H1 (cell line): Measurements from ENCODE around the gene ACAA1. TPM values are rescaled to one million over a fixed set of nuclear protein-coding genes. Genes with fewer than 3 reads are reported as not detected.

Source experiments
- CTCF ChIA-PET: fragments of 300-600 bp; sonication (Branson Sonifier 250); formaldehyde crosslinking; loops from one replicate; lab custom pipeline; 2021; ENCODE audit not compliant: partially characterized antibody; lab: Charles Lee
- POLR2A ChIA-PET: fragments of 300-600 bp; sonication (Branson Sonifier 250); formaldehyde crosslinking; loops from one replicate; lab custom pipeline; 2021; ENCODE audit warnings: inconsistent platforms; ENCODE audit not compliant: partially characterized antibody; lab: Charles Lee
- DNase-seq, 2 experiments: peaks; one replicate each; pipeline versions ENCODE4 v3.0.0 to v3.0.0-alpha.2; 2010 to 2022; ENCODE audit warnings: low spot score in 2 of 2, low read depth in 1 of 2, mixed read lengths in 1 of 2
- FAIRE-seq: peaks from 2 replicates; lab custom pipeline; 2011; peaks lifted over from hg19 to GRCh38; lab: Jason Lieb, UNC
- H2AFZ ChIP-seq: 2 replicates; pipeline ENCODE4 v1.8.1; 2012; ENCODE audit warnings: low read length, inconsistent platforms
- H2AK5ac ChIP-seq: 2 replicates; pipeline ENCODE4 v1.6.1; 2013; ENCODE audit warnings: low read depth, low read length
- H2BK120ac ChIP-seq: replicated peaks from 2 replicates; pipeline ENCODE3; 2013; ENCODE audit warnings: low read depth, low read length, inconsistent platforms
- H2BK12ac ChIP-seq: 2 replicates; pipeline ENCODE4 v1.6.1; 2013; ENCODE audit warnings: low read depth, low read length
- H2BK15ac ChIP-seq: 2 replicates; pipeline ENCODE4 v1.6.1; 2013; ENCODE audit warnings: low read length
- H2BK20ac ChIP-seq: 2 replicates; pipeline ENCODE4 v1.6.1; 2013; ENCODE audit warnings: low read length
- H2BK5ac ChIP-seq: 2 replicates; pipeline ENCODE4 v1.6.1; 2013; ENCODE audit warnings: low read depth, low read length
- H3K14ac ChIP-seq: 2 replicates; pipeline ENCODE4 v1.6.1; 2013; ENCODE audit warnings: inconsistent platforms; ENCODE audit not compliant: insufficient read length
- H3K18ac ChIP-seq: 2 replicates; pipeline ENCODE4 v1.6.1; 2013; ENCODE audit warnings: low read length; ENCODE audit errors: extremely low read depth
- H3K23ac ChIP-seq: 2 replicates; pipeline ENCODE4 v1.6.1; 2013; ENCODE audit warnings: inconsistent platforms; ENCODE audit not compliant: insufficient read length
- H3K23me2 ChIP-seq: 2 replicates; pipeline ENCODE4 v1.6.1; 2013; ENCODE audit warnings: low read depth, low read length
- H3K27ac ChIP-seq: 2 replicates; pipeline ENCODE4 v1.6.1; 2011; ENCODE audit warnings: low read depth, low read length, inconsistent platforms
- H3K27me3 ChIP-seq, 4 experiments: replicated peaks in 1 of 4; 1 replicate in 1 of 4; 2 replicates in 3 of 4; pipeline versions ENCODE4 v1.6.1 to v1.8.1; 2011 to 2013; ENCODE audit warnings: low read length in 3 of 4, mild to moderate bottlenecking in 3 of 4, inconsistent platforms in 2 of 4, mixed read lengths in 2 of 4, moderate library complexity in 1 of 4; ENCODE audit not compliant: control insufficient read depth in 3 of 4, insufficient read depth in 3 of 4; ENCODE audit errors: extremely low read depth in 1 of 4
- H3K36me3 ChIP-seq, 4 experiments: 2 replicates each; pipeline versions ENCODE4 v1.6.1 to v1.8.1; 2011 to 2013; ENCODE audit warnings: mild to moderate bottlenecking in 4 of 4, low read length in 3 of 4, moderate library complexity in 2 of 4, control low read depth in 1 of 4, inconsistent platforms in 1 of 4; ENCODE audit not compliant: insufficient read depth in 4 of 4, control insufficient read depth in 2 of 4
- H3K4ac ChIP-seq: replicated peaks from 2 replicates; pipeline ENCODE3; 2013; ENCODE audit warnings: low read length, low read depth, mixed read lengths, inconsistent platforms; ENCODE audit not compliant: insufficient read length
- H3K4me1 ChIP-seq, 4 experiments: replicated peaks in 1 of 4; 1 replicate in 1 of 4; 2 replicates in 3 of 4; pipeline versions ENCODE4 v1.6.1 to v1.8.1; 2011 to 2013; ENCODE audit warnings: low read length in 3 of 4, inconsistent platforms in 2 of 4, mixed read lengths in 1 of 4; ENCODE audit not compliant: insufficient read depth in 4 of 4, control insufficient read depth in 3 of 4
- H3K4me2 ChIP-seq, 2 experiments: 2 replicates each; pipeline versions ENCODE4 v1.6.1 to v1.8.1; 2011 to 2013; ENCODE audit warnings: low read depth in 2 of 2, low read length in 2 of 2, control low read depth in 1 of 2, inconsistent platforms in 1 of 2, mild to moderate bottlenecking in 1 of 2; ENCODE audit not compliant: insufficient read depth in 1 of 2
- H3K4me3 ChIP-seq, 4 experiments: fragments of 200-600, 300-600 bp in 1 of 4; sonication (generic), shearing (Covaris generic), sonication (Bioruptor Twin) in 1 of 4; 2 replicates each; pipeline versions ENCODE4 v1.5.1 to v1.8.1; 2011 to 2016; ENCODE audit warnings: low read length in 4 of 4, low read depth in 3 of 4, control low read depth in 2 of 4, inconsistent platforms in 2 of 4, mild to moderate bottlenecking in 2 of 4, mixed read lengths in 1 of 4, moderate library complexity in 1 of 4; ENCODE audit not compliant: insufficient read depth in 2 of 4; ENCODE audit errors: extremely low read depth in 1 of 4
- H3K56ac ChIP-seq: replicated peaks from 2 replicates; pipeline ENCODE3; 2013; ENCODE audit warnings: low read depth, mild to moderate bottlenecking, mixed read lengths, low read length, inconsistent platforms; ENCODE audit not compliant: insufficient read length
- H3K79me1 ChIP-seq: 2 replicates; pipeline ENCODE4 v1.6.1; 2013; ENCODE audit warnings: low read depth, low read length, control low read depth
- H3K79me2 ChIP-seq, 2 experiments: 2 replicates each; pipeline versions ENCODE4 v1.6.1 to v1.8.1; 2012 to 2013; ENCODE audit warnings: low read length in 2 of 2, mild to moderate bottlenecking in 2 of 2, inconsistent platforms in 1 of 2; ENCODE audit not compliant: insufficient read depth in 2 of 2, control insufficient read depth in 1 of 2
- H3K9ac ChIP-seq, 4 experiments: replicated peaks in 1 of 4; 1 replicate in 1 of 4; 2 replicates in 3 of 4; pipeline versions ENCODE4 v1.6.1 to v1.8.1; 2011 to 2013; ENCODE audit warnings: low read depth in 3 of 4, low read length in 3 of 4, control low read depth in 2 of 4, mild to moderate bottlenecking in 2 of 4, moderate library complexity in 2 of 4, inconsistent platforms in 1 of 4; ENCODE audit errors: extremely low read depth in 1 of 4
- H3K9me3 ChIP-seq, 2 experiments: 2 replicates each; pipeline versions ENCODE4 v1.6.1 to v1.8.1; 2012 to 2013; ENCODE audit warnings: mild to moderate bottlenecking in 2 of 2, moderate library complexity in 2 of 2, control low read depth in 1 of 2, inconsistent platforms in 1 of 2, low read depth in 1 of 2, low read length in 1 of 2, mixed read lengths in 1 of 2; ENCODE audit not compliant: insufficient read depth in 2 of 2
- H4K20me1 ChIP-seq, 2 experiments: replicated peaks in 1 of 2; 2 replicates each; pipeline versions ENCODE3 to v1.8.1; 2011 to 2013; ENCODE audit warnings: inconsistent platforms in 2 of 2, low read length in 2 of 2, mild to moderate bottlenecking in 1 of 2; ENCODE audit not compliant: insufficient read depth in 2 of 2, control insufficient read depth in 1 of 2
- H4K5ac ChIP-seq: 2 replicates; pipeline ENCODE4 v1.6.1; 2013; ENCODE audit warnings: low read length, low read depth, mixed read lengths, inconsistent platforms; ENCODE audit not compliant: insufficient read length
- H4K8ac ChIP-seq: 2 replicates; pipeline ENCODE4 v1.8.0; 2013; ENCODE audit warnings: mild to moderate bottlenecking, moderate library complexity, low read length, inconsistent platforms; ENCODE audit not compliant: insufficient read depth; ENCODE audit errors: extremely low read depth
- H4K91ac ChIP-seq: replicated peaks from 2 replicates; pipeline ENCODE3; 2013; ENCODE audit warnings: low read length, mixed read lengths, inconsistent platforms; ENCODE audit not compliant: insufficient read length
- CTCF ChIP-seq, 3 experiments: IDR thresholded peaks; 1 replicate in 2 of 3; 2 replicates in 1 of 3; pipeline versions ENCODE4 v1.5.1 to v1.6.1; 2011; ENCODE audit warnings: low read length in 3 of 3, mild to moderate bottlenecking in 3 of 3, inconsistent platforms in 2 of 3, low read depth in 1 of 3, moderate library complexity in 1 of 3; ENCODE audit not compliant: insufficient read depth in 1 of 3; ENCODE audit errors: control extremely low read depth in 1 of 3
- POLR2AphosphoS5 ChIP-seq: IDR thresholded peaks from 2 replicates; pipeline ENCODE4 v1.6.1; 2011; ENCODE audit warnings: low read depth, low read length
- RAD21 ChIP-seq, 2 experiments: IDR thresholded peaks in 1 of 2; conservative IDR thresholded peaks in 1 of 2; 2 replicates each; pipeline ENCODE4 v1.6.1; 2011; ENCODE audit warnings: low read depth in 2 of 2, low read length in 2 of 2, improper control_type of control experiment in 1 of 2, inconsistent platforms in 1 of 2, mild to moderate bottlenecking in 1 of 2, moderate library complexity in 1 of 2
- RNF2 ChIP-seq: fragments of 200-900, 300-1000 bp; sonication (generic); IDR thresholded peaks from 2 replicates; pipeline ENCODE4 v1.7.1; 2016; ENCODE audit warnings: borderline replicate concordance, low read depth, mild to moderate bottlenecking, antibody characterized with exemption, low read length; ENCODE audit not compliant: poor library complexity, severe bottlenecking; ENCODE audit errors: missing control alignments
- TBP ChIP-seq: IDR thresholded peaks from 2 replicates; pipeline ENCODE4 v1.6.1; 2011; ENCODE audit warnings: low read depth, low read length, improper control_type of control experiment
- TCF12 ChIP-seq: IDR thresholded peaks from 2 replicates; pipeline ENCODE4 v1.6.1; 2011; ENCODE audit warnings: low read depth, mild to moderate bottlenecking, low read length
- WGBS, 2 experiments: shearing (Covaris generic) in 1 of 2; methylation state at CpG; one replicate each; pipeline versions ENCODE4 v1.1.6 to v1.1.7; 2013 to 2015; ENCODE audit warnings: low lambda C conversion rate in 2 of 2, mixed read lengths in 2 of 2, inconsistent platforms in 1 of 2, low coverage in 1 of 2, missing lambda C conversion rate in 1 of 2; ENCODE audit not compliant: insufficient replicate concordance in 2 of 2, insufficient coverage in 1 of 2, insufficient read length in 1 of 2; ENCODE audit errors: extremely low coverage in 1 of 2, missing lambda C conversion rate in 1 of 2; 5-methylcytosine and 5-hydroxymethylcytosine counted together
- polyA plus RNA-seq, 7 experiments: library from polyadenylated mRNA; depleted of rRNA in 3 of 7; stranded (reverse) in 5 of 7; unstranded in 2 of 7; fragments of >200 nt in 5 of 7; fragments of 200-250 nt in 2 of 7; gene quantifications; 1 replicate in 5 of 7; 2 replicates in 1 of 7; 4 replicates in 1 of 7; pipeline versions ENCODE4 v1.2.1 to v1.2.3, GENCODE V29; 2011 to 2013; ENCODE audit warnings: missing spikeins in 2 of 7, mixed read lengths in 2 of 7
- total RNA-seq: library from RNA; stranded (reverse); fragmentation: NEBNext Ultra II Directional; extraction: Animal tissue kit (Norgen Biotek cat#: 25700); gene quantifications from 2 replicates; pipeline ENCODE4 v1.2.1, GENCODE V29; 2021

Gene ACAA1
- total and polyA plus RNA-seq, 2 of the 8 experiments (the other 6 are each of a cell fraction or from before 2014, with no cell fraction given), result 23.1 to 34.8 TPM

GRCh38 chr3:38117163-38117716 lies 19.7 kb downstream of the ACAA1 start:
- Histone ChIP-seq H2BK20ac (no peak overlapping the region), H4K20me1 (peaks cover 0 to 8% of the 10 kb centered on the region in 2 experiments), H3K9ac (no peak overlapping the region), H3K36me3 (peaks cover 0 to 8% (median 4%) of the 10 kb centered on the region in 4 experiments; a peak in 5 of 8 replicates), H4K5ac (no peak overlapping the region), H2BK5ac (no peak overlapping the region), H3K9me3 (no peaks in the 10 kb centered on the region; a peak in 1 of 4 replicates), H4K8ac (no peak overlapping the region; the same call in 1 of the 2 replicates), H3K4me2 (no peak overlapping the region), H3K4ac (no peak overlapping the region), H3K4me3 (no peak overlapping the region), H3K27ac (no peak overlapping the region), H3K18ac (no peak overlapping the region), H2AFZ (no peak overlapping the region), H3K23ac (no peak overlapping the region), H3K79me2 (no peaks in the 10 kb centered on the region), H3K56ac (no peak overlapping the region), H2BK15ac (no peak overlapping the region), H3K4me1 (no peaks in the 10 kb centered on the region), H3K23me2 (no peaks in the 10 kb centered on the region), H3K27me3 (no peaks in the 10 kb centered on the region), H2BK12ac (no peak overlapping the region), H3K79me1 (no peaks in the 10 kb centered on the region), H4K91ac (no peak overlapping the region), H2BK120ac (no peak overlapping the region), H2AK5ac (no peak overlapping the region), H3K14ac (no peak overlapping the region)
- no peak for DNase-seq
- WGBS, 2 experiments, result 89% methylated on average over 9 of the region's 10 CpGs; no CpG with 5 or more reads in 1 of the 2 experiments
- FAIRE-seq, result no peak
- POLR2A ChIA-PET, result interaction anchor here (1.0 to 4.2 kb wide), 4 partner anchors 9 to 49 kb away, joined by 3 to 20 read pairs (median 9); no protein-coding TSS in a partner anchor
- TF ChIP-seq CTCF (IDR thresholded peaks at IDR 0.05; ENCODE audit: control extremely low read depth in 1 of 3, insufficient read depth in 1 of 3, low read depth in 1 of 3, low read length in 3 of 3), result peak in 1 of 3 experiments; percentile 5; a peak in 1 of 4 replicates
- TF ChIP-seq POLR2AphosphoS5, result no peak
- TF ChIP-seq RAD21 (IDR thresholded peaks at IDR 0.05 in 1 of 2, conservative IDR thresholded peaks at IDR 0.05 in 1 of 2; ENCODE audit: low read depth in 2 of 2, low read length in 2 of 2), result peak in 1 of 2 experiments; percentile 28; a peak in 2 of 4 replicates
- no peak for TF ChIP-seq RNF2
- no peak for TF ChIP-seq TCF12
- no peak for TF ChIP-seq TBP
- CTCF ChIA-PET, result interaction anchor here (0.5 to 8.8 kb wide), 37 partner anchors 9 to 539 kb away, joined by 3 to 105 read pairs (median 4); partner anchors contain the start of genes ACAA1 and SLC22A14
